ENCODE measurements around the gene ABCD4. TPM values are rescaled to one million over a fixed set of nuclear protein-coding genes. Genes with fewer than 3 reads are reported as not detected.

Gene ABCD4
- total RNA-seq, 4 donors from 2014 or later: 20.0 to 45.4 (median 33.0) TPM

GRCh38 chr14:74257941-74258763 is 44.6 kb downstream of the ABCD4 start:
- H3K9me3 ChIP-seq: no peaks in the 10 kb centered on the region
- H3K4me1 ChIP-seq: peaks cover 0 to 19% (median 11%) of the 10 kb centered on the region in 3 donors
- TF ChIP-seq CTCF (IDR thresholded peaks at IDR 0.05): no peak
- no peak for TF ChIP-seq EP300 (IDR thresholded peaks at IDR 0.05)
- no peak for TF ChIP-seq POLR2A (IDR thresholded peaks at IDR 0.05)
- no peak for TF ChIP-seq POLR2AphosphoS5 (IDR thresholded peaks at IDR 0.05)
- H3K27ac ChIP-seq: peak overlapping the region in 1 of 4 donors; percentile 49
- peak overlapping the region; percentile 39 to 67 for H3K4me3 ChIP-seq
- H3K36me3 ChIP-seq: no peaks in the 10 kb centered on the region
- WGBS, 2 donors (ENCODE audit: low coverage in 1 of 2): 1% methylated on average over 22 of the region's 56 CpGs; no CpG with 5 or more reads in 1 of the 2 donors
- peaks cover 35% of the 10 kb centered on the region for H3K27me3 ChIP-seq
- ATAC-seq: no peak

GRCh38 chr14:74257078-74257940 is 45.4 kb downstream of the ABCD4 start:
- Histone ChIP-seq H3K9me3 (no peaks in the 10 kb centered on the region), H3K27me3 (peaks cover 35% of the 10 kb centered on the region), H3K27ac (peak overlapping the region in 1 of 4 donors; percentile 49), H3K4me1 (peaks cover 0 to 19% (median 11%) of the 10 kb centered on the region in 3 donors), H3K4me3 (peak overlapping the region; percentile 39 to 67), H3K36me3 (no peaks in the 10 kb centered on the region)
- TF ChIP-seq EP300 (IDR thresholded peaks at IDR 0.05) (no peak), CTCF (IDR thresholded peaks at IDR 0.05) (peak in 3 of 4 experiments; percentile 83 to 95 (median 86))
- peak; percentile 82 for ATAC-seq
- no CpG with 5 or more reads among the region's 68 CpGs for WGBS, 2 donors (ENCODE audit: low coverage in 1 of 2)

- TF ChIP-seq POLR2AphosphoS5 (IDR thresholded peaks at IDR 0.05) (no peak), POLR2A (IDR thresholded peaks at IDR 0.05) (no peak), EP300 (IDR thresholded peaks at IDR 0.05) (no peak), CTCF (IDR thresholded peaks at IDR 0.05) (no peak)
- H3K27me3 ChIP-seq: peaks cover 48% of the 10 kb centered on the region
- 100% methylated on average over 1 of the region's 3 CpGs; no CpG with 5 or more reads in 1 of the 2 donors for WGBS, 2 donors (ENCODE audit: low coverage in 1 of 2)
These were observed 47.5 kb downstream of the ABCD4 start for GRCh38 chr14:74255281-74255680.

GRCh38 chr14:74249433-74250375 is 53.0 kb downstream of the ABCD4 start:
- Histone ChIP-seq H3K9me3 (no peaks in the 10 kb centered on the region), H3K36me3 (no peaks in the 10 kb centered on the region), H3K27ac (no peak overlapping the region), H3K4me1 (no peaks in the 10 kb centered on the region), H3K27me3 (peaks cover 74% of the 10 kb centered on the region), H3K4me3 (no peak overlapping the region)
- TF ChIP-seq POLR2AphosphoS5 (IDR thresholded peaks at IDR 0.05): no peak
- no peak for TF ChIP-seq CTCF (IDR thresholded peaks at IDR 0.05)
- no peak for TF ChIP-seq EP300 (IDR thresholded peaks at IDR 0.05)
- TF ChIP-seq POLR2A (IDR thresholded peaks at IDR 0.05): no peak
- WGBS, 2 donors (ENCODE audit: low coverage in 1 of 2): 74 to 78% methylated on average over 8 to 12 of the region's 12 CpGs
- ATAC-seq: no peak

More at GRCh38 chr14:74255281-74255680, 47.5 kb downstream of the ABCD4 start:
- Histone ChIP-seq H3K4me3 (no peak overlapping the region), H3K27ac (no peak overlapping the region), H3K4me1 (peaks cover 0 to 19% (median 11%) of the 10 kb centered on the region in 3 donors), H3K36me3 (no peaks in the 10 kb centered on the region), H3K9me3 (no peaks in the 10 kb centered on the region)
- no peak for ATAC-seq

Data from gastroesophageal sphincter (tissue), 4 donors.